ENCODE measurements around the gene PCSK6.
"Not testable (repeated sequence)": the region's sequence is repeated elsewhere in the genome, so short reads cannot be mapped to it uniquely, and the experiment has no call there.

Gene PCSK6

GRCh38 chr15:101458908-101459578, 30.5 kb downstream of the PCSK6 start:
- no peak for DNase-seq

- no peak for DNase-seq
These were observed 31.2 kb downstream of the PCSK6 start for GRCh38 chr15:101458158-101458900.

- no peak for DNase-seq
These were observed 31.8 kb downstream of the PCSK6 start for GRCh38 chr15:101457696-101458095.

- DNase-seq, result no peak
These were observed 33.3 kb downstream of the PCSK6 start for GRCh38 chr15:101456057-101456739.

GRCh38 chr15:101455291-101456025, 34.0 kb downstream of the PCSK6 start:
- DNase-seq, result no peak

GRCh38 chr15:101454781-101455180, 34.7 kb downstream of the PCSK6 start:
- not testable (repeated sequence) for DNase-seq

GRCh38 chr15:101454365-101454764, 35.1 kb downstream of the PCSK6 start:
- DNase-seq, result no peak

GRCh38 chr15:101453123-101454120, 36.1 kb downstream of the PCSK6 start:
- no peak for DNase-seq

- DNase-seq, result no peak
These were observed 36.9 kb downstream of the PCSK6 start for GRCh38 chr15:101452572-101452971.

GRCh38 chr15:101451846-101452245, 37.7 kb downstream of the PCSK6 start:
- no peak for DNase-seq

GRCh38 chr15:101451266-101451799, 38.2 kb downstream of the PCSK6 start:
- DNase-seq, result no peak

- DNase-seq, result no peak
These were observed 38.9 kb downstream of the PCSK6 start for GRCh38 chr15:101450403-101451265.

- no peak for DNase-seq
These were observed 39.8 kb downstream of the PCSK6 start for GRCh38 chr15:101449471-101450402.

- DNase-seq, result no peak
These were observed 41.2 kb downstream of the PCSK6 start for GRCh38 chr15:101448336-101448735.

GRCh38 chr15:101447561-101448071, 41.9 kb downstream of the PCSK6 start:
- DNase-seq, result no peak

GRCh38 chr15:101447168-101447533, 42.4 kb downstream of the PCSK6 start:
- no peak for DNase-seq

- DNase-seq, result no peak
These were observed 42.9 kb downstream of the PCSK6 start for GRCh38 chr15:101446518-101447167.
